HFF-Myc (cell line): ENCODE data around the gene MAGOH.
A peak's percentile ranks its signal among the peaks of the same experiment; 100 is the strongest.
"Not testable (repeated sequence)": the region's sequence is repeated elsewhere in the genome, so short reads cannot be mapped to it uniquely, and the experiment has no call there.

Experiments
- DNase-seq: peaks from one replicate; pipeline ENCODE4 v3.0.0-alpha.2; 2011; ENCODE audit warnings: low read depth; ENCODE audit errors: extremely low read depth
- H3K4me3 ChIP-seq: replicated peaks from 2 replicates; pipeline ENCODE4 v1.5.1; 2011; ENCODE audit warnings: low read depth, mild to moderate bottlenecking, control low read depth, low read length
- CTCF ChIP-seq: IDR thresholded peaks from 2 replicates; pipeline ENCODE4 v1.5.1; 2012; ENCODE audit warnings: mild to moderate bottlenecking, low read depth, low read length, control low read depth; ENCODE audit errors: missing control alignments

MAGOH gene

GRCh38 chr1:53190210-53190611 lies 48.1 kb downstream of the MAGOH start:
- no peak overlapping the region for H3K4me3 ChIP-seq
- DNase-seq = no peak
- TF ChIP-seq CTCF = no peak

GRCh38 chr1:53189061-53189460 lies 49.3 kb downstream of the MAGOH start:
- DNase-seq = no peak
- TF ChIP-seq CTCF = no peak
- no peak overlapping the region for H3K4me3 ChIP-seq

GRCh38 chr1:53188099-53188498 lies 50.2 kb downstream of the MAGOH start:
- H3K4me3 ChIP-seq = no peak overlapping the region
- no peak for DNase-seq
- TF ChIP-seq CTCF = no peak

- no peak overlapping the region for H3K4me3 ChIP-seq
- DNase-seq = no peak
- TF ChIP-seq CTCF = no peak
Measured at GRCh38 chr1:53187401-53187800, 50.9 kb downstream of the MAGOH start.

GRCh38 chr1:53186533-53186932 lies 51.8 kb downstream of the MAGOH start:
- DNase-seq = no peak
- H3K4me3 ChIP-seq = no peak overlapping the region
- no peak for TF ChIP-seq CTCF

- DNase-seq, H3K4me3 ChIP-seq: not testable (repeated sequence)
Measured at GRCh38 chr1:53185955-53186297, 52.4 kb downstream of the MAGOH start.

- peak; percentile 75 for DNase-seq
- no peak for TF ChIP-seq CTCF
- H3K4me3 ChIP-seq = no peak overlapping the region
Measured at GRCh38 chr1:53183095-53183990, 55.0 kb downstream of the MAGOH start.
